Peyer's patch (tissue), 4 donors: ENCODE results near the gene AP3D1. TPM values are rescaled to one million over a fixed set of nuclear protein-coding genes. Genes with fewer than 3 reads are reported as not detected.
A peak's percentile ranks its signal among the peaks of the same experiment; 100 is the strongest.

Source experiments
- DNase-seq, 3 donors: peaks; one replicate each; pipeline ENCODE4 v3.0.0-alpha.2; 2017 to 2019
- H3K27ac ChIP-seq, 4 donors: fragments of 200-600 bp; sonication (generic); one replicate each; pipeline ENCODE4 v1.5.1; 2016 to 2019
- H3K27me3 ChIP-seq, 2 donors: fragments of 200-600 bp; sonication (generic); one replicate each; pipeline ENCODE4 v1.5.1; 2019
- H3K36me3 ChIP-seq, 3 donors: fragments of 200-600 bp; sonication (generic); one replicate each; pipeline ENCODE4 v1.5.1; 2016 to 2019
- H3K4me1 ChIP-seq, 4 donors: fragments of 200-600 bp; sonication (generic); one replicate each; pipeline ENCODE4 v1.5.1; 2016 to 2019
- H3K4me3 ChIP-seq, 4 donors: fragments of 200-600 bp; sonication (generic); 1 replicate in 3 of 4; 2 replicates in 1 of 4; pipeline ENCODE4 v1.5.1; 2016 to 2019; ENCODE audit warnings: mild to moderate bottlenecking in 1 of 4
- H3K9me3 ChIP-seq, 4 donors: fragments of 200-600 bp; sonication (generic); one replicate each; pipeline ENCODE4 v1.5.1; 2016 to 2019; ENCODE audit warnings: mild to moderate bottlenecking in 1 of 4
- POLR2A ChIP-seq, 2 donors: fragments of 450-650 bp; IDR thresholded peaks; one replicate each; pipeline ENCODE4 v1.5.1; 2017; ENCODE audit warnings: antibody characterized with exemption in 2 of 2, mild to moderate bottlenecking in 2 of 2, moderate library complexity in 2 of 2
- total RNA-seq, 4 donors: library from RNA; depleted of rRNA; stranded (reverse); fragments of >200 nt; gene quantifications; one replicate each; pipeline ENCODE4 v1.1.0, GENCODE V29; 2016
- TF ChIP-seq, protein P1 (sequence below), 6 experiments: fragments of 450-650 bp in 4 of 6; fragments of 200-600 bp in 2 of 6; sonication (generic) in 1 of 6; IDR thresholded peaks; one replicate each; pipeline ENCODE4 v1.5.1; 2017 to 2019; ENCODE audit warnings: antibody characterized with exemption in 6 of 6, mild to moderate bottlenecking in 3 of 6, moderate library complexity in 1 of 6

The AP3D1 gene
- total RNA-seq, 4 donors from 2014 or later: 104 to 136 (median 122) TPM

DNA sequence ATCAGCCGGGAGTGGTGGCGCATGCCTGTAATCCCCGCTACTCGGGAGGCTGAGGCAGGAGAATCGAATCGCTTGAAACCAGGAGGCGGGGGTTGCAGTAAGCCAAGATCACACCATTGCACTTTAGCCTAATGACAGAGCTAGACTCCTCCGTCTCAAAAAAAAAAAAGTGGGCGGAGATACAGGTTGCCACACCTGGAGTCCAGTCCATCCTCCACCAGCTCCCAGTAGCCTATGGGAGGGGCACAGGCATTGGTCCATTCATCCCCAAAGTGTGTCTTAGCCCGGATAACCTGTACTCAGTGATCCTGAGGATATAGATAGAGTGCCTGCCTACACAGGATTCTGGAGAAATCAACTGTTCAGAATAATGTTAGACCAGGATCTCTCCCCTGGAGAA lies 9.0 kb upstream of the AP3D1 start:
- no peaks in the 10 kb centered on the region for H3K36me3 ChIP-seq
- TF ChIP-seq, protein P1, sequence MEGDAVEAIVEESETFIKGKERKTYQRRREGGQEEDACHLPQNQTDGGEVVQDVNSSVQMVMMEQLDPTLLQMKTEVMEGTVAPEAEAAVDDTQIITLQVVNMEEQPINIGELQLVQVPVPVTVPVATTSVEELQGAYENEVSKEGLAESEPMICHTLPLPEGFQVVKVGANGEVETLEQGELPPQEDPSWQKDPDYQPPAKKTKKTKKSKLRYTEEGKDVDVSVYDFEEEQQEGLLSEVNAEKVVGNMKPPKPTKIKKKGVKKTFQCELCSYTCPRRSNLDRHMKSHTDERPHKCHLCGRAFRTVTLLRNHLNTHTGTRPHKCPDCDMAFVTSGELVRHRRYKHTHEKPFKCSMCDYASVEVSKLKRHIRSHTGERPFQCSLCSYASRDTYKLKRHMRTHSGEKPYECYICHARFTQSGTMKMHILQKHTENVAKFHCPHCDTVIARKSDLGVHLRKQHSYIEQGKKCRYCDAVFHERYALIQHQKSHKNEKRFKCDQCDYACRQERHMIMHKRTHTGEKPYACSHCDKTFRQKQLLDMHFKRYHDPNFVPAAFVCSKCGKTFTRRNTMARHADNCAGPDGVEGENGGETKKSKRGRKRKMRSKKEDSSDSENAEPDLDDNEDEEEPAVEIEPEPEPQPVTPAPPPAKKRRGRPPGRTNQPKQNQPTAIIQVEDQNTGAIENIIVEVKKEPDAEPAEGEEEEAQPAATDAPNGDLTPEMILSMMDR (IDR thresholded peaks at IDR 0.05): no peak
- TF ChIP-seq POLR2A (IDR thresholded peaks at IDR 0.05): peak in 1 of 2 donors; percentile 13
- no peaks in the 10 kb centered on the region for H3K9me3 ChIP-seq
- no peaks in the 10 kb centered on the region for H3K27me3 ChIP-seq
- no peak overlapping the region for H3K27ac ChIP-seq
- peaks cover 0 to 5% (median 2%) of the 10 kb centered on the region in 4 donors for H3K4me1 ChIP-seq
- DNase-seq: peak in 1 of 3 donors; percentile 50
- H3K4me3 ChIP-seq: no peak overlapping the region

DNA sequence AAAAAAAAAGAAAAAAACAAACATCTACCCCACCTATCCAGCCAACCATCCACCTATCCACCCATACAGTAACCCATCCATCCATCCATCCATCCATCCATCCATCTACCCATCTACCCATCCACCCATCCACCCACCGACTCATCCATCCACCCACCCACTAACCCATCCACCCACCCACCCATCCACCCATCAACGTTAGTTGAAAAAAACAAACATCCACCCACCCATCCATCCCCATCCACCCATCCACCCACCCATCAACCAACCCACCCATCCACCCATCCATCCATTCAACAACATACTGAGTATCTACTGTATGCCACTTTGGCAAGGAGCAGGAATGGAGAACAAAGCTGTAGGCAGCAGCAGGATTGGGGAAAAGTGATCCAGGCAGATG lies 6.1 kb upstream of the AP3D1 start:
- DNase-seq: no peak
- peaks cover 0 to 8% (median 1%) of the 10 kb centered on the region in 4 donors for H3K4me1 ChIP-seq

DNA sequence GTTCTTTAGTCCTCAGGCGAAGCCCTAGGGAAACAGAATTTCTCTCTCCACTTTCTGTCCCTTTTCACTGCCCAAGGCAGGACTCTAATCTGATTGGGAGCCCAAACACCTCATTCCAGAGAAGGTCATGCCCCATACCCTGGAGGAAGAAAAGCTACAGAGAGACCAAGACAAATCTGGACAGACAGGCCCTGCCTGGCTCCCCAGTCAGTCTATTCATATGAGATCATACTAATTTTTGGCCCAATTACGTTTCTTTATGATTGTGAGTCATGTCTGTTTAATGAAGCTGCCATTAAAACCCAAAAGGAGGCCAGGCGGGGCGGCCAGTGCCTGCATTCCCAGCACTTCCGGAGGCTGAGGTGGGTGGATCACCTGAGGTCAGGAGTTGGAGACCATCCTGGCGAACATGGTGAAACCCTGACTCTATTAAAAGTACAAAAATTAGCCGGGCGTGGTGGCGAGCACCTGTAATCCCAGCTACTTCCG lies 3.3 kb upstream of the AP3D1 start:
- H3K27me3 ChIP-seq: no peaks in the 10 kb centered on the region
- TF ChIP-seq POLR2A (IDR thresholded peaks at IDR 0.05): no peak
- TF ChIP-seq, protein P1 (IDR thresholded peaks at IDR 0.05): no peak
- H3K27ac ChIP-seq: peak overlapping the region in 3 of 4 donors; percentile 34 to 85 (median 57)
- no peak overlapping the region for H3K4me3 ChIP-seq
- H3K36me3 ChIP-seq: no peaks in the 10 kb centered on the region
- DNase-seq: peak in 2 of 3 donors; percentile 62
- H3K4me1 ChIP-seq: peaks cover 6 to 22% (median 10%) of the 10 kb centered on the region in 4 donors
- H3K9me3 ChIP-seq: no peaks in the 10 kb centered on the region

More for the DNA sequence above, 6.1 kb upstream of the AP3D1 start:
- Histone ChIP-seq H3K4me3 (no peak overlapping the region), H3K9me3 (no peaks in the 10 kb centered on the region), H3K36me3 (no peaks in the 10 kb centered on the region), H3K27ac (no peak overlapping the region), H3K27me3 (no peaks in the 10 kb centered on the region)
- no peak for TF ChIP-seq POLR2A (IDR thresholded peaks at IDR 0.05)
- TF ChIP-seq, protein P1 (IDR thresholded peaks at IDR 0.05): no peak

DNA sequence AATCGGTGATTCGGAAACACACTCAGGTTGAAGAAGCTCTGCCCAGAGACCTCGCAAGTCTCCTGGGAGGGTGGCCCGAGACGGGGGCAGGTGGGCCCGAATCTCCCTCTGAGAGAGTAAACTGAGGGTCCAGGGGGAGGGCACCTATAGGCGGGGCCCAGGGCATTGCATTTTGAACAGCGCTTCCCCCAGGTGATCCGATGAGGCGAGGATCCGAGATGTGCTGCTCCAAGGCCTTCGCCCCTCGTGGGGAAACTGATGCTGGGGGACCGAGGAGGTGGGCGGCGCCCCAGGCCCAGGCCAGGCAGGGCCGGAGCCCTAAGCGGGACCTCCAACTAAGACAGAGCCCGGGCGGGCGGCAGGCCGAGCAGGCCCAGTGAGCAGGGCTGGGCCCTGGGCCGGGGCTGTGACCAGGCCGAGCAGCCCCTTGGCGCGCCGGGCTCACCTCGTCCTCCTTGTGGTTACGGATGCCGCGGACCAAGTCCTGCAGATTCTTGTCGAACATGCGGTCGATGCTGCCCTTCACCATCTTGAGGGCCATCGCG lies 500 bp downstream of the AP3D1 start:
- peak overlapping the region; percentile 95 to 98 (median 96) for H3K4me3 ChIP-seq
- H3K9me3 ChIP-seq: no peaks in the 10 kb centered on the region
- no peaks in the 10 kb centered on the region for H3K36me3 ChIP-seq
- no peaks in the 10 kb centered on the region for H3K27me3 ChIP-seq
- TF ChIP-seq, protein P1 (IDR thresholded peaks at IDR 0.05): no peak
- TF ChIP-seq POLR2A (IDR thresholded peaks at IDR 0.05): no peak
- peak overlapping the region; percentile 78 to 92 (median 84) for H3K27ac ChIP-seq
- peaks cover 6 to 40% (median 10%) of the 10 kb centered on the region in 4 donors for H3K4me1 ChIP-seq
- DNase-seq: peak in 2 of 3 donors; percentile 26 to 52

DNA sequence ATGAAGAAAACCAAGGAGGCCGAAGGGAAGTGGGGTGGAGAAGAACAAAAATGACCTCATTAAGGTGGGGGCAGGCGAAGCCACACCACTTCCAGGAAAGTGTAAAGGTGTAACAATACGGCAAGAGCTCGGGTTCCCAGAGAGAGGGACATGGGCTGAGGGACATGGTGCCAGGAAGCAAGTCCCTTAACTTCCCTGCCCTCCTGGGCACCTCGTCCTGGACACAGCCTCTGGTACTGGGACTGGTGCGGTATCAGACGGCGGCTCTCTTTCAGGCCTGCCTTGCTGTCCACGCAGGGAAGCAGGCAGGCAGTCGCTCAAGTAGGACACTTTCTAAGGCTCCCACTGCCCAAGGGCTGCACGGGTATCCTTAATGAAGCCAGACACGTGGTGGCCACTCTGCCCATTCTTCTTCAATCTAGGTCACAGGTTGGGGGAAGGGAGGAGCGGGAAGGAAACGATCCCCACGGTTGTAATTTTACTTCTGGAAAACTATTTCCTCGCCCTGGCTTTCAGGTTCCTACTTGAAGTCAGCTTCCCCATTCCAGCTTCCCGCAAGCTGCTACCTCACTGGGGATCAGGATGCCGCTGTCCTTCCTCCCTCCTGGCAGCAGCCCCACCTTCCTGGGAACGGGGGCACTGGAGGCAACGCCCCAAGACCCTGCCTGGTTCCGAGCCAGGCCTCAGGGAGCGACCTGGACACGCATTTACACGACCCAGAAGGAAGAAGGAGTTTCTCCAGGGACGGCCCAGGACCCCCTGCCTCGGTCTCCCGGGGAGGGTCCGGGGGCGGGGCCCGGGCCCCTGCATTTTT lies 1.2 kb downstream of the AP3D1 start:
- TF ChIP-seq, protein P1 (IDR thresholded peaks at IDR 0.05): no peak
- TF ChIP-seq POLR2A (IDR thresholded peaks at IDR 0.05): no peak
- H3K9me3 ChIP-seq: no peaks in the 10 kb centered on the region
- DNase-seq: peak in 1 of 3 donors; percentile 58
- no peaks in the 10 kb centered on the region for H3K36me3 ChIP-seq
- no peaks in the 10 kb centered on the region for H3K27me3 ChIP-seq
- peak overlapping the region; percentile 78 to 92 (median 84) for H3K27ac ChIP-seq
- H3K4me3 ChIP-seq: peak overlapping the region; percentile 95 to 98 (median 96)
- H3K4me1 ChIP-seq: peaks cover 6 to 40% (median 10%) of the 10 kb centered on the region in 4 donors
